GM12892 (cell line): ENCODE measurements around the gene KIAA1217.
A peak's percentile ranks its signal among the peaks of the same experiment; 100 is the strongest.

Source experiments
- DNase-seq: peaks from one replicate; pipeline ENCODE4 v3.0.0; 2011; ENCODE audit not compliant: insufficient read length
- FAIRE-seq: peaks from 2 replicates; lab custom pipeline; 2011; peaks lifted over from hg19 to GRCh38; lab: Jason Lieb, UNC
- POLR2A ChIP-seq: IDR thresholded peaks from 2 replicates; pipeline ENCODE4 v1.6.1; 2011; ENCODE audit warnings: low read depth, low read length, control low read depth
- POLR2AphosphoS5 ChIP-seq: IDR thresholded peaks from 2 replicates; pipeline ENCODE4 v1.6.1; 2011; ENCODE audit warnings: low read depth, low read length, control low read depth
- TAF1 ChIP-seq: IDR thresholded peaks from 2 replicates; pipeline ENCODE4 v1.6.1; 2011; ENCODE audit warnings: low read depth, mild to moderate bottlenecking, control low read depth, low read length, borderline replicate concordance

KIAA1217 gene

GRCh38 chr10:24363070-24363469 lies 154.1 kb downstream of the KIAA1217 start:
- TF ChIP-seq TAF1, result no peak
- no peak for TF ChIP-seq POLR2A
- no peak for TF ChIP-seq POLR2AphosphoS5
- no peak for DNase-seq
- FAIRE-seq, result no peak

- DNase-seq, result no peak
- FAIRE-seq, result no peak
- TF ChIP-seq TAF1 (no peak), POLR2AphosphoS5 (no peak), POLR2A (no peak)
These were observed 158.8 kb downstream of the KIAA1217 start for GRCh38 chr10:24367688-24368087.

GRCh38 chr10:24370877-24371276 lies 161.9 kb downstream of the KIAA1217 start:
- DNase-seq (no peak), FAIRE-seq (no peak)
- TF ChIP-seq POLR2A (no peak), POLR2AphosphoS5 (no peak), TAF1 (no peak)

GRCh38 chr10:24371396-24371795 lies 162.5 kb downstream of the KIAA1217 start:
- no peak for DNase-seq
- FAIRE-seq, result no peak
- TF ChIP-seq POLR2AphosphoS5, result no peak
- TF ChIP-seq TAF1, result no peak
- no peak for TF ChIP-seq POLR2A

GRCh38 chr10:24374134-24374915 lies 165.4 kb downstream of the KIAA1217 start:
- DNase-seq, result no peak
- no peak for FAIRE-seq
- TF ChIP-seq POLR2AphosphoS5, result no peak
- no peak for TF ChIP-seq TAF1
- TF ChIP-seq POLR2A, result no peak

- FAIRE-seq (no peak), DNase-seq (no peak)
- TF ChIP-seq POLR2AphosphoS5 (no peak), POLR2A (no peak), TAF1 (no peak)
These were observed 166.6 kb downstream of the KIAA1217 start for GRCh38 chr10:24375510-24375909.

- DNase-seq (no peak), FAIRE-seq (no peak)
These were observed 167.8 kb downstream of the KIAA1217 start for GRCh38 chr10:24376731-24377130.

GRCh38 chr10:24378126-24378920 lies 169.4 kb downstream of the KIAA1217 start:
- peak; percentile 86 for FAIRE-seq
- no peak for DNase-seq

More at GRCh38 chr10:24376731-24377130, 167.8 kb downstream of the KIAA1217 start:
- TF ChIP-seq POLR2A, result no peak
- TF ChIP-seq TAF1, result no peak
- TF ChIP-seq POLR2AphosphoS5, result no peak

GRCh38 chr10:24381235-24382010 lies 172.5 kb downstream of the KIAA1217 start:
- no peak for TF ChIP-seq POLR2A
- no peak for TF ChIP-seq POLR2AphosphoS5
- TF ChIP-seq TAF1, result no peak
- DNase-seq (no peak), FAIRE-seq (no peak)

More at GRCh38 chr10:24378126-24378920, 169.4 kb downstream of the KIAA1217 start:
- TF ChIP-seq POLR2A (no peak), TAF1 (no peak), POLR2AphosphoS5 (no peak)

- DNase-seq, result no peak
- FAIRE-seq, result peak; percentile 88
- TF ChIP-seq TAF1, result no peak
- TF ChIP-seq POLR2AphosphoS5, result no peak
- TF ChIP-seq POLR2A, result no peak
These were observed 173.1 kb downstream of the KIAA1217 start for GRCh38 chr10:24382045-24382444.

GRCh38 chr10:24382596-24382978 lies 173.6 kb downstream of the KIAA1217 start:
- no peak for DNase-seq
- peak; percentile 65 for FAIRE-seq
- no peak for TF ChIP-seq TAF1
- no peak for TF ChIP-seq POLR2A
- TF ChIP-seq POLR2AphosphoS5, result no peak
